ENCODE data around the gene BEAN1.

The BEAN1 gene

DNA sequence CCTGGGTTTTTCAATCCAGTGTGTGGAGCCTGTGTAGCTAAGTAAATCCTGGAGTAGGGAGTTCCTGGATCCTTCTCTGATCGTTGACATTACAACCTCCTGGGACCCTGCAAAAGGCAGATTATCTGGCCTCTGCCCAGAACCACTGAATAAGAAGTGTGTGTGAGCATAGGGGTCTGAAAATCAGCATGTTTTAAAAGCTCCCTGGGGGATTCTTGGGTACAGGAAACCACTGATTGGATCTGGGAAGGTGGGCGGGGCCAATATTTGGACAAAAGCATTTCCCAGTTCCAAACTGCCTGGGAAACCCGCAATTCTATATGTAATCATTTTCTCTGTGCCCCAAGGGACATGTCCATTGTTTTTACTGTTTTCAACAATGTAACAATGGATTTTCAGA lies 27.2 kb upstream of the BEAN1 start:
- H3K27me3 ChIP-seq = peaks cover 16% of the 10 kb centered on the region
- TF ChIP-seq, protein P1, sequence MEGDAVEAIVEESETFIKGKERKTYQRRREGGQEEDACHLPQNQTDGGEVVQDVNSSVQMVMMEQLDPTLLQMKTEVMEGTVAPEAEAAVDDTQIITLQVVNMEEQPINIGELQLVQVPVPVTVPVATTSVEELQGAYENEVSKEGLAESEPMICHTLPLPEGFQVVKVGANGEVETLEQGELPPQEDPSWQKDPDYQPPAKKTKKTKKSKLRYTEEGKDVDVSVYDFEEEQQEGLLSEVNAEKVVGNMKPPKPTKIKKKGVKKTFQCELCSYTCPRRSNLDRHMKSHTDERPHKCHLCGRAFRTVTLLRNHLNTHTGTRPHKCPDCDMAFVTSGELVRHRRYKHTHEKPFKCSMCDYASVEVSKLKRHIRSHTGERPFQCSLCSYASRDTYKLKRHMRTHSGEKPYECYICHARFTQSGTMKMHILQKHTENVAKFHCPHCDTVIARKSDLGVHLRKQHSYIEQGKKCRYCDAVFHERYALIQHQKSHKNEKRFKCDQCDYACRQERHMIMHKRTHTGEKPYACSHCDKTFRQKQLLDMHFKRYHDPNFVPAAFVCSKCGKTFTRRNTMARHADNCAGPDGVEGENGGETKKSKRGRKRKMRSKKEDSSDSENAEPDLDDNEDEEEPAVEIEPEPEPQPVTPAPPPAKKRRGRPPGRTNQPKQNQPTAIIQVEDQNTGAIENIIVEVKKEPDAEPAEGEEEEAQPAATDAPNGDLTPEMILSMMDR (IDR thresholded peaks at IDR 0.05) = no peak
- no peak overlapping the region for H3K27ac ChIP-seq
- H3K4me1 ChIP-seq (ENCODE audit: control insufficient read depth in 1 of 2, insufficient read depth in 1 of 2, low read depth in 1 of 2, low read length in 1 of 2) = no peaks in the 10 kb centered on the region
- H3K36me3 ChIP-seq = no peaks in the 10 kb centered on the region
- no peaks in the 10 kb centered on the region for H3K9me3 ChIP-seq
- no peak overlapping the region for H3K4me3 ChIP-seq (ENCODE audit: low read depth in 1 of 2, low read length in 1 of 2)

DNA sequence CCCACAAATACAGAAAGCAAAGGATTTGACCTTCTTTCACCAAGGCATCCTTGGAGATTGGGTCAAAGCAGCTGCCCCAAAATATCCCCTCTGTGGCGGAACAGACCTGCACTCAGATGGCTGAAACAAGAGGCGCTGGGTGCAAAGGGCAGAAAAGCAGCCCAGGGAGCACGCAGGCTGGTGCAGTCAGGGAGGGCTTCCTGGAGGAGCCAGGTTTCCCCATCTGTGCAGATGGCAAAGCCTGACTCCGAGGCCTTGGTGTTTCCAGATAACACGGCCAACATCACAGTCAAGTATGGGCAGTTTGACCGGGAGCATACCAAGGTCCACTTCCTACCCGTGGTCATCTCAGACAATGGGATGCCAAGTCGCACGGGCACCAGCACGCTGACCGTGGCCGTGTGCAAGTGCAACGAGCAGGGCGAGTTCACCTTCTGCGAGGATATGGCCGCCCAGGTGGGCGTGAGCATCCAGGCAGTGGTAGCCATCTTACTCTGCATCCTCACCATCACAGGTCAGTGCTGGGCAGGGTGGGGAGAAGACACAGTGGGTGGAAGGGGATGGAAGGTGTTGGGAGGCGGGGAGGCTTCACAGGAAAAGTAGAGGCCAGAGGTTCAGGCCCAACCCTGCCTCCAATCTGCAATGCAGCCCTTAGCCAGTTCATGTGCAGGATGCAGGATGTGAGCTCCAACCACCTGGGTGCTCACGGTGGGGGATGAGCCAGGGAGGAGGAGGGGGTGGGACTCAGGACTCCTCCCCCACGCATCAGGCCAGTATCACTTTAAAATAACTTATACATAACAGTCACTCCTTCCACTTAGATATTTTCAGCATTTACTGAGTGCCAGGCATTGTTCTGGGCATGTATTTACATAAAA lies 26.4 kb upstream of the BEAN1 start:
- H3K4me1 ChIP-seq (ENCODE audit: control insufficient read depth in 1 of 2, insufficient read depth in 1 of 2, low read depth in 1 of 2, low read length in 1 of 2) = no peaks in the 10 kb centered on the region
- no peaks in the 10 kb centered on the region for H3K36me3 ChIP-seq
- TF ChIP-seq, protein P1 (IDR thresholded peaks at IDR 0.05) = no peak
- no peak overlapping the region for H3K4me3 ChIP-seq (ENCODE audit: low read depth in 1 of 2, low read length in 1 of 2)
- H3K27ac ChIP-seq = no peak overlapping the region
- no peaks in the 10 kb centered on the region for H3K9me3 ChIP-seq
- peaks cover 24% of the 10 kb centered on the region for H3K27me3 ChIP-seq

DNA sequence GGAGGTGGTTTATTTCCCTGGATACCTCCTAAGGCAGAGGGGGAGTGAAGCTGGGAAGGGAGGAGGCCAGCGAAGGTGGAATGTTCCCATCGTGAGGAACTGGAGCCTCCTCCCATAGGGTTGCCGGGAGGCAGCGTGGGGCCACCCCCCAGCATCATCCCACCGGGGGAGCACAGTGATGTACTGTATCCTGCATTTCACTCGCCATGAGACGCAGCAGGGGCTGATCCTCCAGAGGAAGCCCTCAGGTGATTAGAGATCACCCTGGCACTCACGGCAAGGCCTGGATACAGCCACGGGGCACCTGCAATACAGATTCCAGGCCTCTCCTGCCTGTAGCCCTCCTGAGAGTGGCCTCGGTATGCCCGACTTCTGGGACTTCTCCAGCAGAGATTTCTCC lies 25.5 kb upstream of the BEAN1 start:
- TF ChIP-seq, protein P1 (IDR thresholded peaks at IDR 0.05) = no peak
- Histone ChIP-seq H3K27ac (no peak overlapping the region), H3K36me3 (no peaks in the 10 kb centered on the region), H3K9me3 (no peaks in the 10 kb centered on the region), H3K27me3 (peaks cover 33% of the 10 kb centered on the region), H3K4me1 (ENCODE audit: control insufficient read depth in 1 of 2, insufficient read depth in 1 of 2, low read depth in 1 of 2, low read length in 1 of 2) (peaks cover 2 to 4% of the 10 kb centered on the region in 2 experiments), H3K4me3 (ENCODE audit: low read depth in 1 of 2, low read length in 1 of 2) (no peak overlapping the region)

DNA sequence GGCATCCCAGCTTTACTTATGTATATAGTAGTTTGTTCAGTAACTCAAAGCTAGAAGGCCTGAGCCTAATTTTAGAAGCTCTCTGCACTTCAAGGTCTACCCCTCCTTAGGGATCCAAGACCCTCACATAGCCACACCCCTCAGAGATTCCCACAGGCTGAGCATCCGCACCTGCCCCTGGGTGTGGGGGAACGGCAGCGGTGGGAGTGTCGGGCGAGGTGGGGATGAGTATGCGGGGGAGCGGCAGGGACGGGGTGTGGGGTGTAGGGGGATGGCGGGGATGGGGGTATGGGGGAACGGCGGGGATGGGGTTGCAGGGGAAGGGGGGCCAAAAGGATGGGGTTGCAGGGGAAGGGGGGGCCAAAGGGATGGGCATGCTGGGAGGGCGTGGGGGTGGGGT lies 24.9 kb upstream of the BEAN1 start:
- TF ChIP-seq, protein P1 (IDR thresholded peaks at IDR 0.05) = no peak
- Histone ChIP-seq H3K4me1 (ENCODE audit: control insufficient read depth in 1 of 2, insufficient read depth in 1 of 2, low read depth in 1 of 2, low read length in 1 of 2) (peaks cover 6 to 8% of the 10 kb centered on the region in 2 experiments), H3K9me3 (no peaks in the 10 kb centered on the region), H3K4me3 (ENCODE audit: low read depth in 1 of 2, low read length in 1 of 2) (no peak overlapping the region), H3K27ac (no peak overlapping the region), H3K27me3 (peaks cover 38% of the 10 kb centered on the region), H3K36me3 (no peaks in the 10 kb centered on the region)

DNA sequence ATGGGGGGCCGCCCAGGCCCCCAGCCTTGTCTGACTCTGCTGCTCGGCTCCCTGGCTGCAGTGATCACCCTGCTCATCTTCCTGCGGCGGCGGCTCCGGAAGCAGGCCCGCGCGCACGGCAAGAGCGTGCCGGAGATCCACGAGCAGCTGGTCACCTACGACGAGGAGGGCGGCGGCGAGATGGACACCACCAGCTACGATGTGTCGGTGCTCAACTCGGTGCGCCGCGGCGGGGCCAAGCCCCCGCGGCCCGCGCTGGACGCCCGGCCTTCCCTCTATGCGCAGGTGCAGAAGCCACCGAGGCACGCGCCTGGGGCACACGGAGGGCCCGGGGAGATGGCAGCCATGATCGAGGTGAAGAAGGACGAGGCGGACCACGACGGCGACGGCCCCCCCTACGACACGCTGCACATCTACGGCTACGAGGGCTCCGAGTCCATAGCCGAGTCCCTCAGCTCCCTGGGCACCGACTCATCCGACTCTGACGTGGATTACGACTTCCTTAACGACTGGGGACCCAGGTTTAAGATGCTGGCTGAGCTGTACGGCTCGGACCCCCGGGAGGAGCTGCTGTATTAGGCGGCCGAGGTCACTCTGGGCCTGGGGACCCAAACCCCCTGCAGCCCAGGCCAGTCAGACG lies 24.4 kb upstream of the BEAN1 start:
- Histone ChIP-seq H3K9me3 (no peaks in the 10 kb centered on the region), H3K27me3 (peaks cover 44% of the 10 kb centered on the region), H3K27ac (no peak overlapping the region), H3K4me3 (ENCODE audit: low read depth in 1 of 2, low read length in 1 of 2) (no peak overlapping the region), H3K36me3 (no peaks in the 10 kb centered on the region), H3K4me1 (ENCODE audit: control insufficient read depth in 1 of 2, insufficient read depth in 1 of 2, low read depth in 1 of 2, low read length in 1 of 2) (peaks cover 6 to 8% of the 10 kb centered on the region in 2 experiments)
- TF ChIP-seq, protein P1 (IDR thresholded peaks at IDR 0.05) = no peak

All from neutrophil (primary cell).